Transverse colon (tissue), 4 donors: ENCODE measurements around the gene TNRC18. TPM values are rescaled to one million over a fixed set of nuclear protein-coding genes. Genes with fewer than 3 reads are reported as not detected.
A peak's percentile ranks its signal among the peaks of the same experiment; 100 is the strongest.
"Not testable (repeated sequence)": the region's sequence is repeated elsewhere in the genome, so short reads cannot be mapped to it uniquely, and the experiment has no call there.

ENCODE experiments used
- DNase-seq: peaks from one replicate; pipeline ENCODE4 v3.0.0-alpha.2; 2019
- H3K27ac ChIP-seq, 4 donors: fragments of 200-600 bp; sonication (generic); 2 replicates each; pipeline ENCODE4 v1.5.1; 2016 to 2018; ENCODE audit warnings: inconsistent platforms in 4 of 4
- H3K27me3 ChIP-seq: fragments of 200-600 bp; sonication (generic); 2 replicates; pipeline ENCODE4 v1.5.1; 2017; ENCODE audit warnings: inconsistent platforms
- H3K36me3 ChIP-seq, 4 donors: fragments of 200-600 bp; sonication (generic); 2 replicates each; pipeline ENCODE4 v1.5.1; 2017 to 2019; ENCODE audit warnings: inconsistent platforms in 4 of 4
- H3K4me1 ChIP-seq, 4 donors: fragments of 200-600 bp; sonication (generic); 2 replicates each; pipeline ENCODE4 v1.5.1; 2017 to 2020; ENCODE audit warnings: inconsistent platforms in 4 of 4
- H3K4me3 ChIP-seq, 4 donors: fragments of 200-600 bp; sonication (generic); 1 replicate in 1 of 4; 2 replicates in 3 of 4; pipeline versions ENCODE4 v1.5.1 to v1.6.1; 2017 to 2019; ENCODE audit warnings: inconsistent platforms in 4 of 4
- H3K9me3 ChIP-seq, 2 donors: fragments of 200-600 bp; sonication (generic); 2 replicates each; pipeline ENCODE4 v1.5.1; 2017 to 2019; ENCODE audit warnings: inconsistent platforms in 2 of 2
- CTCF ChIP-seq, 5 experiments: fragments of 200-600 bp in 3 of 5; fragments of 450-650 bp in 2 of 5; sonication (generic) in 3 of 5; IDR thresholded peaks; 1 replicate in 2 of 5; 2 replicates in 3 of 5; pipeline ENCODE4 v1.5.1; 2016 to 2017; ENCODE audit warnings: antibody characterized with exemption in 5 of 5, inconsistent platforms in 3 of 5, mild to moderate bottlenecking in 2 of 5, moderate library complexity in 1 of 5
- EP300 ChIP-seq: sonication (generic); formaldehyde crosslinking; IDR thresholded peaks from one replicate; pipeline ENCODE4 v1.6.1; 2017; ENCODE audit warnings: antibody characterized with exemption, low read depth
- POLR2A ChIP-seq: fragments of 450-650 bp; IDR thresholded peaks from one replicate; pipeline ENCODE4 v1.6.1; 2016; ENCODE audit warnings: antibody characterized with exemption, mild to moderate bottlenecking, moderate library complexity
- POLR2AphosphoS5 ChIP-seq, 3 donors: sonication (generic); formaldehyde crosslinking; IDR thresholded peaks; one replicate each; pipeline ENCODE4 v1.6.1; 2016; ENCODE audit warnings: antibody characterized with exemption in 3 of 3
- WGBS, 2 donors: methylation state at CpG; one replicate each; pipeline ENCODE4 v1.1.5; 2018; ENCODE audit warnings: low coverage in 1 of 2; 5-methylcytosine and 5-hydroxymethylcytosine counted together
- in situ Hi-C, 4 donors: fragments of 200-750 bp; cut with MboI; loops; one replicate each; pipeline versions ENCODE4 v1.15.0 to v1.15.1; 2017; ENCODE audit warnings: low sequenced_read_pairs in 3 of 4, low pct_ligation_motif_present in 1 of 4, low pct_unique_long_range_greater_than_20kb in 1 of 4
- intact Hi-C: fragments of 100-400 bp; cut with DNase I; formaldehyde crosslinking; loops from one replicate; pipeline ENCODE4 v1.15.1; 2023; ENCODE audit warnings: low total_unique reads
- total RNA-seq, 4 donors: library from RNA; depleted of rRNA; stranded (reverse); fragments of >200 nt; gene quantifications; one replicate each; pipeline ENCODE4 v1.1.0, GENCODE V29; 2016

TNRC18 gene
- total RNA-seq, 4 donors from 2014 or later = 91.2 to 430 (median 175) TPM

GRCh38 chr7:5283421-5284303, 140.0 kb downstream of the TNRC18 start:
- intact Hi-C loops = no loop called here
- peak overlapping the region in 2 of 4 donors; percentile 0 to 33 for H3K27ac ChIP-seq
- H3K36me3 ChIP-seq = no peaks in the 10 kb centered on the region
- no peak for DNase-seq
- 12% methylated on average over 18 of the region's 46 CpGs; no CpG with 5 or more reads in 1 of the 2 donors for WGBS, 2 donors
- peaks cover 15% of the 10 kb centered on the region for H3K27me3 ChIP-seq
- H3K4me3 ChIP-seq = peak overlapping the region; percentile 9 to 60 (median 45)
- H3K9me3 ChIP-seq = no peaks in the 10 kb centered on the region
- in situ Hi-C loops = no loop called here
- no peak for TF ChIP-seq POLR2A
- no peak for TF ChIP-seq POLR2AphosphoS5 (IDR thresholded peaks at IDR 0.05)
- TF ChIP-seq EP300 = no peak
- TF ChIP-seq CTCF (IDR thresholded peaks at IDR 0.05) = no peak
- peaks cover 0 to 18% (median 15%) of the 10 kb centered on the region in 4 donors for H3K4me1 ChIP-seq

- intact Hi-C loops (no loop called here), in situ Hi-C loops (no loop called here)
- peak within 1 kb of the TSS; percentile 9 to 60 (median 45) for H3K4me3 ChIP-seq
- TF ChIP-seq CTCF (IDR thresholded peaks at IDR 0.05) (no peak), POLR2AphosphoS5 (IDR thresholded peaks at IDR 0.05) (no peak), EP300 (no peak), POLR2A (no peak)
- H3K9me3 ChIP-seq = no peaks in the 10 kb centered on the region
- WGBS, 2 donors = 1% methylated on average over 35 of the region's 69 CpGs; no CpG with 5 or more reads in 1 of the 2 donors
- no peaks in the 10 kb centered on the region for H3K36me3 ChIP-seq
- peaks cover 0 to 18% (median 15%) of the 10 kb centered on the region in 4 donors for H3K4me1 ChIP-seq
- peaks cover 15% of the 10 kb centered on the region for H3K27me3 ChIP-seq
- peak within 1 kb of the TSS in 2 of 4 donors; percentile 0 to 33 for H3K27ac ChIP-seq
- DNase-seq = peak; percentile 52
Observed at GRCh38 chr7:5282543-5283316, 140.9 kb downstream of the TNRC18 start, which contains the start of gene SLC29A4. SLC29A4 (plus strand) TSS chr7:5282943; CDS start chr7:5287817, 4,874 bp downstream.

GRCh38 chr7:5281598-5282500, 141.8 kb downstream of the TNRC18 start:
- peaks cover 15% of the 10 kb centered on the region for H3K27me3 ChIP-seq
- H3K36me3 ChIP-seq, H3K9me3 ChIP-seq, in situ Hi-C loops, H3K27ac ChIP-seq, intact Hi-C loops, H3K4me3 ChIP-seq, DNase-seq: not testable (repeated sequence)
- H3K4me1 ChIP-seq = peaks cover 0 to 18% (median 15%) of the 10 kb centered on the region in 4 donors
- 33 to 69% methylated on average over 3 to 10 of the region's 19 CpGs for WGBS, 2 donors

GRCh38 chr7:5279734-5280133, 143.9 kb downstream of the TNRC18 start:
- Histone ChIP-seq H3K9me3 (no peaks in the 10 kb centered on the region), H3K4me1 (peaks cover 0 to 18% (median 17%) of the 10 kb centered on the region in 4 donors), H3K27ac (no peak overlapping the region), H3K36me3 (no peaks in the 10 kb centered on the region), H3K4me3 (no peak overlapping the region), H3K27me3 (peaks cover 15% of the 10 kb centered on the region)
- TF ChIP-seq EP300 = no peak
- no peak for TF ChIP-seq POLR2AphosphoS5 (IDR thresholded peaks at IDR 0.05)
- no peak for TF ChIP-seq CTCF (IDR thresholded peaks at IDR 0.05)
- TF ChIP-seq POLR2A = no peak
- intact Hi-C loops (no loop called here), in situ Hi-C loops (no loop called here)
- no peak for DNase-seq
- 83% methylated on average over 3 to 4 of the region's 4 CpGs for WGBS, 2 donors
